PC-3 (cell line): ENCODE measurements around the gene CACNA1C. TPM values are rescaled to one million over a fixed set of nuclear protein-coding genes. Genes with fewer than 3 reads are reported as not detected.

Experiments
- ATAC-seq: fragments of 200-7000 bp; cut with Tn5 transposase; 2 replicates; pipeline ENCODE4 v1.9.1; 2020; ENCODE audit warnings: mild to moderate bottlenecking, moderate library complexity
- BruUV-seq: library from RNA; stranded (reverse); fragments of 400-500 nt; replicated peaks from 2 replicates; lab custom pipeline; 2021; lab: Mats Ljungman, UMichigan
- CTCF ChIA-PET: fragments of 300-600 bp; sonication (Branson Sonifier 250); formaldehyde crosslinking; loops from one replicate; lab custom pipeline; 2022; ENCODE audit warnings: antibody characterized with exemption; lab: Charles Lee
- POLR2A ChIA-PET: fragments of 300-600 bp; sonication (Branson Sonifier 250); formaldehyde crosslinking; loops from one replicate; lab custom pipeline; 2022; ENCODE audit warnings: antibody characterized with exemption; ENCODE audit not compliant: unreplicated experiment; lab: Charles Lee
- DNase-seq: peaks from one replicate; pipeline ENCODE4 v3.0.0-alpha.2; 2015
- H2AFZ ChIP-seq: fragments of 300-600 bp; sonication (generic); 2 replicates; pipeline ENCODE4 v1.6.0; 2016; ENCODE audit warnings: antibody characterized with exemption, low read length
- H3F3A ChIP-seq: fragments of 300-600 bp; sonication (generic); one replicate; pipeline ENCODE4 v1.6.0; 2017; ENCODE audit warnings: antibody characterized with exemption, low read length, control low read depth, mild to moderate bottlenecking; ENCODE audit not compliant: unreplicated experiment
- H3K27ac ChIP-seq: fragments of 300-600 bp; sonication (generic); 2 replicates; pipeline ENCODE4 v1.5.1; 2016; ENCODE audit warnings: mild to moderate bottlenecking, low read length
- H3K27me3 ChIP-seq: fragments of 300-600 bp; sonication (generic); 2 replicates; pipeline ENCODE4 v1.6.1; 2016; ENCODE audit warnings: low read length, mixed read lengths
- H3K36me3 ChIP-seq: fragments of 300-600 bp; sonication (generic); 2 replicates; pipeline ENCODE4 v1.6.1; 2016; ENCODE audit warnings: low read depth, mixed run types, low read length, mixed read lengths
- H3K4me1 ChIP-seq: fragments of 300-600 bp; sonication (generic); 2 replicates; pipeline ENCODE4 v1.5.1; 2016; ENCODE audit warnings: low read length; ENCODE audit not compliant: insufficient read depth
- H3K4me2 ChIP-seq: fragments of 300-600 bp; sonication (generic); 2 replicates; pipeline ENCODE4 v1.6.0; 2016; ENCODE audit warnings: low read length
- H3K4me3 ChIP-seq: fragments of 300-600 bp; sonication (generic); 2 replicates; pipeline ENCODE4 v1.5.1; 2016; ENCODE audit warnings: mild to moderate bottlenecking, low read length, mixed read lengths
- H3K79me2 ChIP-seq: fragments of 300-600 bp; sonication (generic); 2 replicates; pipeline ENCODE4 v1.6.1; 2017; ENCODE audit warnings: low read length, mixed read lengths
- H3K9ac ChIP-seq: fragments of 300-600 bp; sonication (generic); 2 replicates; pipeline ENCODE4 v1.6.0; 2016; ENCODE audit warnings: mild to moderate bottlenecking, low read length
- H3K9me2 ChIP-seq: fragments of 300-600 bp; sonication (generic); replicated peaks from 2 replicates; pipeline ENCODE4 v1.6.1; 2016; ENCODE audit warnings: mixed run types, low read length, mixed read lengths
- H3K9me3 ChIP-seq: fragments of 300-600 bp; sonication (generic); 2 replicates; pipeline ENCODE4 v1.6.1; 2016; ENCODE audit warnings: low read length, mixed read lengths
- H4K20me1 ChIP-seq: fragments of 300-600 bp; sonication (generic); 2 replicates; pipeline ENCODE4 v1.6.1; 2016; ENCODE audit warnings: low read length, mixed read lengths
- EZH2 ChIP-seq: fragments of 300-600 bp; sonication (generic); IDR thresholded peaks from one replicate; pipeline ENCODE4 v1.6.1; 2017; ENCODE audit warnings: antibody characterized with exemption, mild to moderate bottlenecking, low read length; ENCODE audit not compliant: unreplicated experiment
- EZH2phosphoT487 ChIP-seq: fragments of 300-600 bp; sonication (generic); IDR thresholded peaks from 2 replicates; pipeline ENCODE4 v1.6.1; 2018; ENCODE audit warnings: mild to moderate bottlenecking, antibody characterized with exemption, low read length, borderline replicate concordance
- intact Hi-C: fragments of 100-400 bp; cut with micrococcal nuclease; formaldehyde crosslinking; loops from 2 replicates; pipeline ENCODE4 v1.9.0; 2023
- total RNA-seq: library from RNA; depleted of rRNA; stranded (reverse); fragments of >200 nt; gene quantifications from 2 replicates; pipeline ENCODE4 v1.2.3, GENCODE V29; 2014
- TF ChIP-seq, protein P1 (sequence below): fragments of 300-600 bp; sonication (generic); conservative IDR thresholded peaks from 2 replicates; pipeline ENCODE4 v1.5.1; 2017; ENCODE audit warnings: antibody characterized with exemption, low read depth, mild to moderate bottlenecking, low read length

The CACNA1C gene
- total RNA-seq, 1 experiment from 2014 or later: not detected

DNA sequence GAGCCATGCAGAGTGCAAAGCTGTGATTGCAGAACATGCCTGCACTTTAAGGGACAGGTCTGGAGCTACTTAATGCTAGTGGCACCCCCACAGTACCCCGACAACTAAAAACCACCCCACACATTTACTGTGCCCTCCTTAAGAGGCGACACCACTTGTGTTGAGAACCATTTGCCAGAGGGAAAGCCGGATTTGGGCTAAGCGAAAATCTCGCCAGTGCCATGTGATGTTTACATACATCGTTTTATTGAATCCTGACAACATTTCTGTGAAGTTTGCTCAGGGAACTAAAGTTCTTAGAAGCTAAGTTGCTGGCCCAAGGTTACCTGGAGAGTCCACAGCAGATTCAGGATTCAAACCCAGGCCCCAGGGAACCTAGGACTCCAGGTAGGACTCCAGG, 623.0 kb downstream of the CACNA1C start:
- Histone ChIP-seq H2AFZ (no peak overlapping the region), H3K27ac (no peak overlapping the region), H3K27me3 (peaks cover 77% of the 10 kb centered on the region), H4K20me1 (no peaks in the 10 kb centered on the region), H3K9ac (no peak overlapping the region), H3K4me1 (no peaks in the 10 kb centered on the region), H3K4me2 (no peak overlapping the region), H3F3A (no peaks in the 10 kb centered on the region), H3K79me2 (no peaks in the 10 kb centered on the region), H3K9me2 (no peaks in the 10 kb centered on the region), H3K9me3 (no peaks in the 10 kb centered on the region), H3K36me3 (no peaks in the 10 kb centered on the region), H3K4me3 (no peak overlapping the region)
- TF ChIP-seq EZH2 (no peak), EZH2phosphoT487 (no peak)
- TF ChIP-seq, protein P1, sequence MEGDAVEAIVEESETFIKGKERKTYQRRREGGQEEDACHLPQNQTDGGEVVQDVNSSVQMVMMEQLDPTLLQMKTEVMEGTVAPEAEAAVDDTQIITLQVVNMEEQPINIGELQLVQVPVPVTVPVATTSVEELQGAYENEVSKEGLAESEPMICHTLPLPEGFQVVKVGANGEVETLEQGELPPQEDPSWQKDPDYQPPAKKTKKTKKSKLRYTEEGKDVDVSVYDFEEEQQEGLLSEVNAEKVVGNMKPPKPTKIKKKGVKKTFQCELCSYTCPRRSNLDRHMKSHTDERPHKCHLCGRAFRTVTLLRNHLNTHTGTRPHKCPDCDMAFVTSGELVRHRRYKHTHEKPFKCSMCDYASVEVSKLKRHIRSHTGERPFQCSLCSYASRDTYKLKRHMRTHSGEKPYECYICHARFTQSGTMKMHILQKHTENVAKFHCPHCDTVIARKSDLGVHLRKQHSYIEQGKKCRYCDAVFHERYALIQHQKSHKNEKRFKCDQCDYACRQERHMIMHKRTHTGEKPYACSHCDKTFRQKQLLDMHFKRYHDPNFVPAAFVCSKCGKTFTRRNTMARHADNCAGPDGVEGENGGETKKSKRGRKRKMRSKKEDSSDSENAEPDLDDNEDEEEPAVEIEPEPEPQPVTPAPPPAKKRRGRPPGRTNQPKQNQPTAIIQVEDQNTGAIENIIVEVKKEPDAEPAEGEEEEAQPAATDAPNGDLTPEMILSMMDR: no peak
- CTCF ChIA-PET: no interaction called here
- intact Hi-C loops: no loop called here
- DNase-seq (no peak), ATAC-seq (no peak)
- POLR2A ChIA-PET: no interaction called here
- BruUV-seq: no TSS peak

DNA sequence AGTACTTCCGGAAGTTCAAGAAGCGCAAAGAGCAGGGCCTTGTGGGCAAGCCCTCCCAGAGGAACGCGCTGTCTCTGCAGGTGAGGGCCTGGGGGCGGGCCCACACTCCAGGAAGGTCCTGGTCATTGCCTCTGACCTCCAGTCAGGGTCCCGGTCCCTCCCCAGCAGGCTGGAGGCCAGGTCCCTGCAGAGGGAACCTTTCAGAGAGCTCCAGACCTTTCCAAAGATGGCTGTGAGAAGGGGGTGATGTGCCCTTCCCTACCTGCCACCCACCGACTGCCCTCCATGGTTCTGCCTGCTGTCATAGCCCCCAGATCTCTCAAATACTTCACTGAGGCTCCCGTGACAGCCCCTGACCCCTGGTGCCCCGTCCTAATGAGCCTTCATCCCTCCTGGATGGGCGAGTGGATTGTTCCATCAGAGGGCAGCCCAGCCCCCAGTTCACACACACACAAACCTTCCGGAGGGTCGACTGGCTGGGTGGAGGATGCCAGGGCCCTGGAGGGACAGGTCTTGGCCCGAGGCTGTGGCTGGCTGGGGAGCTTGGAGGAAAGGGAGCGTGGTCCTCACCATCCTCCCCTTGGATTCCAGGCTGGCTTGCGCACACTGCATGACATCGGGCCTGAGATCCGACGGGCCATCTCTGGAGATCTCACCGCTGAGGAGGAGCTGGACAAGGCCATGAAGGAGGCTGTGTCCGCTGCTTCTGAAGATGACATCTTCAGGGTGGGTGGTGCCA, 624.5 kb downstream of the CACNA1C start:
- no peaks in the 10 kb centered on the region for H3K36me3 ChIP-seq
- intact Hi-C loops: no loop called here
- H3K4me1 ChIP-seq: no peaks in the 10 kb centered on the region
- H4K20me1 ChIP-seq: no peaks in the 10 kb centered on the region
- ATAC-seq (no peak), DNase-seq (no peak)
- no peak overlapping the region for H2AFZ ChIP-seq
- no peaks in the 10 kb centered on the region for H3F3A ChIP-seq
- CTCF ChIA-PET: no interaction called here
- H3K79me2 ChIP-seq: no peaks in the 10 kb centered on the region
- no TSS peak for BruUV-seq
- no peaks in the 10 kb centered on the region for H3K9me2 ChIP-seq
- no peak overlapping the region for H3K4me3 ChIP-seq
- POLR2A ChIA-PET: no interaction called here
- TF ChIP-seq EZH2 (no peak), EZH2phosphoT487 (no peak)
- TF ChIP-seq, protein P1: no peak
- H3K9ac ChIP-seq: no peak overlapping the region
- no peak overlapping the region for H3K27ac ChIP-seq
- peaks cover 64% of the 10 kb centered on the region for H3K27me3 ChIP-seq
- no peak overlapping the region for H3K4me2 ChIP-seq
- H3K9me3 ChIP-seq: no peaks in the 10 kb centered on the region

DNA sequence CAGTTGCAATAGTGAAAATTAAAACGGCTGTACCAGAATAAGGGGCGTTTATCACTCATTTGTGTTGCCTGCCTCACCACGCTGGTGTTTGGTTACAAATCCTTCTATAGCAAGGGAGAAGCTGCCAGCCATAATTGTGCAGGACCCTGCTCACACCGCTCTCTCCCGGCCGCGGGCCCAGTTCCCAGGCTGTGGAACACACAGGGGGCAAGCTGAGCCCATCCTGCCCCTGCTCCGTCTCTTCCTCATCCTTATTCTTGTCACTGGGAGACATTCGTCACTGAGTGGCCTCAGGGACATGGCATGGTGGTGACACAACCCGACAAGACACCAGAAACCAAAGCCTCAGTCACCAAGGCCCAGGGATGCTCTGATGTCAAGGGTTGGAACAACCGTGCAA, 625.6 kb downstream of the CACNA1C start:
- H3K4me1 ChIP-seq: no peaks in the 10 kb centered on the region
- peaks cover 55% of the 10 kb centered on the region for H3K27me3 ChIP-seq
- TF ChIP-seq EZH2 (no peak), EZH2phosphoT487 (no peak)
- TF ChIP-seq, protein P1: no peak
- ATAC-seq (no peak), DNase-seq (no peak)
- no peak overlapping the region for H3K4me3 ChIP-seq
- no peak overlapping the region for H3K4me2 ChIP-seq
- ChIA-PET POLR2A (no interaction called here), CTCF (no interaction called here)
- H3K9me2 ChIP-seq: no peaks in the 10 kb centered on the region
- H4K20me1 ChIP-seq: no peaks in the 10 kb centered on the region
- no peaks in the 10 kb centered on the region for H3K9me3 ChIP-seq
- H3F3A ChIP-seq: no peaks in the 10 kb centered on the region
- H3K36me3 ChIP-seq: no peaks in the 10 kb centered on the region
- BruUV-seq: no TSS peak
- no peak overlapping the region for H3K27ac ChIP-seq
- H3K79me2 ChIP-seq: no peaks in the 10 kb centered on the region
- H3K9ac ChIP-seq: no peak overlapping the region
- no peak overlapping the region for H2AFZ ChIP-seq
- intact Hi-C loops: no loop called here
